Renal pelvis (tissue), 3 donors: ENCODE measurements around the gene BAZ2A. TPM values are rescaled to one million over a fixed set of nuclear protein-coding genes. Genes with fewer than 3 reads are reported as not detected.

ENCODE experiments used
- polyA plus RNA-seq, 3 donors: library from polyadenylated mRNA; unstranded; fragments of 120-200 nt; gene quantifications; one replicate each; pipeline ENCODE4 v1.2.1, GENCODE V29; 2013; ENCODE audit not compliant: insufficient read length in 3 of 3

The BAZ2A gene
- polyA plus RNA-seq, 3 donors, result 72.6 to 123 (median 108) TPM

Other genes with a start within 250 kb of the BAZ2A start
- 10 to 100 TPM; 44.4 to 47.0 (median 46.2) TPM for gene TIMELESS, start 180.9 kb downstream of the BAZ2A start, polyA plus RNA-seq
- under 1 TPM in 1 of 3 donors, not detected in 2; 0.21 TPM for gene MIP, start 175.7 kb downstream of the BAZ2A start, polyA plus RNA-seq
- gene SPRYD4, start 161.7 kb downstream of the BAZ2A start, polyA plus RNA-seq, result 1 to 10 TPM; 3.8 to 7.8 (median 6.9) TPM
- 1 to 10 TPM in 2 of 3 donors, under 1 TPM in 1; 1.00 to 2.3 (median 1.5) TPM for gene GLS2, start 142.2 kb downstream of the BAZ2A start, polyA plus RNA-seq
- gene RBMS2, start 108.5 kb downstream of the BAZ2A start, polyA plus RNA-seq, result 10 to 100 TPM; 36.9 to 47.4 (median 41.8) TPM
- 1,000 to 10,000 TPM in 2 of 3 donors, 100 to 1,000 TPM in 1; 921 to 1,094 (median 1,062) TPM for gene ATP5F1B, start 15.7 kb upstream of the BAZ2A start, polyA plus RNA-seq
- 100 to 1,000 TPM; 269 to 319 (median 296) TPM for gene PTGES3, start 58.0 kb upstream of the BAZ2A start, polyA plus RNA-seq
- gene NACA, start 95.0 kb upstream of the BAZ2A start, polyA plus RNA-seq, result 1,000 to 10,000 TPM; 1,818 to 2,346 (median 1,950) TPM
- 10 to 100 TPM; 16.1 to 22.6 (median 19.9) TPM for gene PRIM1, start 122.0 kb upstream of the BAZ2A start, polyA plus RNA-seq
- 1 to 10 TPM in 2 of 3 donors, under 1 TPM in 1; 0.97 to 1.5 (median 1.1) TPM for gene HSD17B6, start 133.0 kb upstream of the BAZ2A start, polyA plus RNA-seq